Fibroblast of villous mesenchyme (primary cell): ENCODE measurements around the gene ARMS2. TPM values are rescaled to one million over a fixed set of nuclear protein-coding genes. Genes with fewer than 3 reads are reported as not detected.
A peak's percentile ranks its signal among the peaks of the same experiment; 100 is the strongest.

ENCODE experiments used
- DNase-seq: peaks from one replicate; pipeline ENCODE4 v3.0.0-alpha.2; 2010; ENCODE audit warnings: low read depth
- H3K4me3 ChIP-seq: 2 replicates; pipeline ENCODE4 v1.5.1; 2011; ENCODE audit warnings: low read depth, mild to moderate bottlenecking, low read length
- CTCF ChIP-seq: IDR thresholded peaks from 2 replicates; pipeline ENCODE4 v1.5.1; 2012; ENCODE audit warnings: low read depth, mild to moderate bottlenecking, low read length; ENCODE audit not compliant: insufficient read depth
- total RNA-seq: library from RNA; depleted of rRNA; stranded (reverse); fragments of >200 nt; gene quantifications from 2 replicates; pipeline ENCODE4 v1.2.3, GENCODE V29; 2012

Gene ARMS2
- total RNA-seq, 1 donor, result not detected

- TF ChIP-seq CTCF, result no peak
- H3K4me3 ChIP-seq, result peak overlapping the region; percentile 68
- no peak for DNase-seq
These were observed 9.2 kb downstream of the ARMS2 start for GRCh38 chr10:122463466-122464249.

DNA sequence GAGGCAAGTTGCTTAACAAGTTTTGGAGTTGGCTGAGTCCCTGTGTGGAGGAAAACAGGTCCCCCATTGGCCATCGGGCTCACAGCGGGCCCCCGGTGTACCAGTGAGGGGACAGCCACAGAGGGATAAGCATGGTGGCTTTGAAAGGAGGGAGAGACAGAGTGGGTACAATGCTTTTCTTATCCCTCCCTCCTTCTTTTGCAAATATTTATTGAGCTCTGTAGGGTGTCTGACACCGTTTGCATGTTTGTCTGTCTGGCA, 9.7 kb downstream of the ARMS2 start:
- DNase-seq, result no peak
- no peak overlapping the region for H3K4me3 ChIP-seq
- no peak for TF ChIP-seq CTCF

GRCh38 chr10:122464586-122464985, 10.1 kb downstream of the ARMS2 start:
- H3K4me3 ChIP-seq, result no peak overlapping the region
- TF ChIP-seq CTCF, result no peak
- no peak for DNase-seq

GRCh38 chr10:122465401-122466040, 11.1 kb downstream of the ARMS2 start:
- DNase-seq, result no peak
- no peak overlapping the region for H3K4me3 ChIP-seq
- no peak for TF ChIP-seq CTCF

GRCh38 chr10:122466951-122467381, 12.5 kb downstream of the ARMS2 start:
- no peak for DNase-seq
- no peak overlapping the region for H3K4me3 ChIP-seq
- no peak for TF ChIP-seq CTCF

DNA sequence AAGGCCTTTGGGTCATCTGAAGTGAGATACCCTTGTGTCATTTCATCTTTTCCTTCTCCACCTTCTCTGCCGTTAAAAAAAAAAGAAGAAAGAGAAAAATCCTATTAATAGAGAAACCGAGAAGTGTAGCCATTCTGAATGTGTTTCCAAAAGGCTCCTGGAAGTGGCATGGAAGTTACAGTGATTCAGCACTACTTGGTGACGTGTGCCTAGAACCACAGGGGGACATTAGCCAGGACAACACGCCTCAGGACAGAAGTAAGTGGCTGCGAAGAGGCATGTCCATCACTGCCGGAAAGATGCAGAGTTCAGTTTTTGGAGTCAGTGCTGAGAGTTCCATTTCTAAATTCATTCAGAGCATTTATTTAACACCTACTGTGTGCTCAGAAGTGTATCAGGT, 13.2 kb downstream of the ARMS2 start:
- no peak overlapping the region for H3K4me3 ChIP-seq
- DNase-seq, result no peak
- no peak for TF ChIP-seq CTCF
